Thoracic aorta (tissue), 2 donors: Measurements from ENCODE around the gene CHST10. TPM values are rescaled to one million over a fixed set of nuclear protein-coding genes. Genes with fewer than 3 reads are reported as not detected.

Source experiments
- ATAC-seq: fragments of 150-250 bp; one replicate; pipeline ENCODE4 v1.8.0; 2017; ENCODE audit warnings: low read depth; ENCODE audit not compliant: insufficient number of reproducible peaks, low FRiP score
- DNase-seq: peaks from one replicate; pipeline ENCODE4 v3.0.0-alpha.2; 2020; ENCODE audit warnings: low spot score
- H3K27ac ChIP-seq, 2 donors: fragments of 200-600 bp; sonication (generic); 1 replicate in 1 of 2; 2 replicates in 1 of 2; pipeline ENCODE4 v1.5.1; 2016; ENCODE audit warnings: mild to moderate bottlenecking in 2 of 2, moderate library complexity in 2 of 2
- H3K27me3 ChIP-seq: fragments of 200-600 bp; sonication (generic); replicated peaks from 2 replicates; pipeline ENCODE4 v1.6.0; 2016; ENCODE audit warnings: mild to moderate bottlenecking; ENCODE audit not compliant: insufficient read depth
- H3K36me3 ChIP-seq: fragments of 200-600 bp; sonication (generic); one replicate; pipeline ENCODE4 v1.5.1; 2016
- H3K4me1 ChIP-seq, 2 donors: fragments of 200-600 bp; sonication (generic); 1 replicate in 1 of 2; 2 replicates in 1 of 2; pipeline versions ENCODE4 v1.5.1 to v1.6.0; 2016; ENCODE audit warnings: low read depth in 2 of 2, mild to moderate bottlenecking in 1 of 2; ENCODE audit not compliant: control insufficient read depth in 1 of 2
- H3K4me3 ChIP-seq: fragments of 200-600 bp; sonication (generic); 2 replicates; pipeline ENCODE4 v1.5.1; 2016; ENCODE audit warnings: mild to moderate bottlenecking
- H3K9me3 ChIP-seq: fragments of 200-600 bp; sonication (generic); 2 replicates; pipeline ENCODE4 v1.5.1; 2016
- total RNA-seq, 2 donors: library from RNA; depleted of rRNA; stranded (reverse); fragments of >200 nt; gene quantifications; one replicate each; pipeline versions ENCODE4 v1.1.0 to v1.2.3, GENCODE V29; 2016
- TF ChIP-seq, protein P1 (sequence below): fragments of 200-600 bp; sonication (generic); IDR thresholded peaks from one replicate; pipeline ENCODE4 v1.5.1; 2019; ENCODE audit warnings: antibody characterized with exemption

Gene CHST10
- total RNA-seq, 2 donors from 2014 or later: 4.6 to 8.5 TPM

DNA sequence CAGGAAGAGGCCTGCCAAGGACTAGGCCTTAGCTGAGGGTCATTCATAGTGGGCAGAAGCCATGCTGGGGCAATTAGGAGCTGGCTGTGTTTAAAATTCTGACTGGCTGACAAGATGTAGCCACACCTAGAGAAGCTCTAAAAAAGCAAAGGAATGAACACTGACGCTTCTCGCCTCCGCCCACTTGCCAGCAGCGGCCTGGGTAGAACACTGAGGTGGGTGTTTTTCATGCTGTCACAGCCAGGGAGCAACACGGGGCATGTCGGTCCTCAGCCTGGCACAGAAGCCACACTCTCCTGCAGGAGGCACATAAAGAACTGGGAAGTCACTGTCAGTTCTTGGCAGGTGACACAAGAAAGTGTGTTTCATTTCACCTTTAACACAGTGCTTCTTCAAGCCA lies 10.4 kb downstream of the CHST10 start:
- DNase-seq (no peak), ATAC-seq (no peak)
- Histone ChIP-seq H3K4me3 (no peak overlapping the region), H3K36me3 (peaks cover 20% of the 10 kb centered on the region), H3K27ac (no peak overlapping the region), H3K4me1 (no peaks in the 10 kb centered on the region), H3K9me3 (no peaks in the 10 kb centered on the region), H3K27me3 (no peaks in the 10 kb centered on the region)
- TF ChIP-seq, protein P1, sequence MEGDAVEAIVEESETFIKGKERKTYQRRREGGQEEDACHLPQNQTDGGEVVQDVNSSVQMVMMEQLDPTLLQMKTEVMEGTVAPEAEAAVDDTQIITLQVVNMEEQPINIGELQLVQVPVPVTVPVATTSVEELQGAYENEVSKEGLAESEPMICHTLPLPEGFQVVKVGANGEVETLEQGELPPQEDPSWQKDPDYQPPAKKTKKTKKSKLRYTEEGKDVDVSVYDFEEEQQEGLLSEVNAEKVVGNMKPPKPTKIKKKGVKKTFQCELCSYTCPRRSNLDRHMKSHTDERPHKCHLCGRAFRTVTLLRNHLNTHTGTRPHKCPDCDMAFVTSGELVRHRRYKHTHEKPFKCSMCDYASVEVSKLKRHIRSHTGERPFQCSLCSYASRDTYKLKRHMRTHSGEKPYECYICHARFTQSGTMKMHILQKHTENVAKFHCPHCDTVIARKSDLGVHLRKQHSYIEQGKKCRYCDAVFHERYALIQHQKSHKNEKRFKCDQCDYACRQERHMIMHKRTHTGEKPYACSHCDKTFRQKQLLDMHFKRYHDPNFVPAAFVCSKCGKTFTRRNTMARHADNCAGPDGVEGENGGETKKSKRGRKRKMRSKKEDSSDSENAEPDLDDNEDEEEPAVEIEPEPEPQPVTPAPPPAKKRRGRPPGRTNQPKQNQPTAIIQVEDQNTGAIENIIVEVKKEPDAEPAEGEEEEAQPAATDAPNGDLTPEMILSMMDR: no peak

DNA sequence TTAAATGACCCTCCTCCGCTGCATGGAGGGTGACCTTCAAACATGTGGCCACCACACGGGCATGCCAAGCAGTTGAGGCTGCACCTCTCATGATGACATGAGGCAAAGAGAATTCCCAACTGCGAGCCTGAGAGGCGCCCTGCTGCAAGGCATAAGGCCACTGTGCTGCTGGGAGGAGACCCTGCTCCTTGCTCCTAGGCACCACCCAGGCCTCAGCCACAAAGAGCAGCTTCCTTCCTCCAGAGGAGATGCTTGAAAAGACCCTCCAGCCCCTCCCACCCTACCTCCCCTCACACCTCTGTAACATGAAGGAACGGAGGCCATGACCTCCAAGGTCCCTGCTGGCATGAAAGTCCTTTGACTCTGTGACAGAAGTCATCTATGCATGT lies 11.4 kb downstream of the CHST10 start:
- H3K4me1 ChIP-seq: no peaks in the 10 kb centered on the region
- H3K27me3 ChIP-seq: no peaks in the 10 kb centered on the region
- TF ChIP-seq, protein P1: no peak
- no peak for ATAC-seq
- no peak overlapping the region for H3K4me3 ChIP-seq
- no peak for DNase-seq
- H3K36me3 ChIP-seq: peaks cover 20% of the 10 kb centered on the region
- H3K27ac ChIP-seq: no peak overlapping the region
- no peaks in the 10 kb centered on the region for H3K9me3 ChIP-seq

DNA sequence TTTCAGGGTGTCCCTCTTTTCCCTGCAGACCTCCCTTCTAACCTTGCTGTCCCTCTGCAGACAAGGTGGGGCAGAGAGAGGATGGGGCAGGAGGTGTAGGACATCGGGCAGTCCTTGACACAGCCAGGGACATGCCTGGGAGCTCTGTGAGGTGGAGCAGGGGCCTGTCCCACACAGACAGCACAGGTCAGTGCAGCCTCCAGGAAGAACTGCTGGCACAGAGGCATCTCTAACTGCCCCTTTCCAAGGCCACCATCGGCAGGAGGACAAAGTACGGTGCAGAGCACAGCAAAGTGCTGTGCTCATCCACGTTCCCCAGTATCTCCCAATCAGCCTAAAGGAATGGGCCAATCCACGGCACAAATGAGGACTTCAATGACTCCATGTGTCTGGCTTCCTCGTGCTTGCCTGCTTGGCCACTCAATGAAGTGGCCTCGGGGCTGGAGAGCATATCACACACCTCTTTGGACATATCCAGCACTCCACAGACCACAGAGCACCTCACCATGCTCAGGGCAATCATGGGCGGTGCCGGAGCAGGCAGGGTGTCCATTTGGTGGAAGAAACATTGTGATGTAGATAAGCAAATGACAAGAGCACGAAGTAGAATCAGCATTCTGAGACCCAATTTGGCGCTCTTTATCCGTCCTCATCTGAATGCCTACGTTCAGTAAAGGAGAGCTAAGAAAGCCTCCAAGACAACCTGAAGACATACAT lies 11.9 kb downstream of the CHST10 start:
- Histone ChIP-seq H3K9me3 (no peaks in the 10 kb centered on the region), H3K36me3 (peaks cover 20% of the 10 kb centered on the region), H3K4me3 (no peak overlapping the region), H3K4me1 (no peaks in the 10 kb centered on the region), H3K27ac (no peak overlapping the region), H3K27me3 (no peaks in the 10 kb centered on the region)
- no peak for DNase-seq
- ATAC-seq: no peak
- TF ChIP-seq, protein P1: no peak

DNA sequence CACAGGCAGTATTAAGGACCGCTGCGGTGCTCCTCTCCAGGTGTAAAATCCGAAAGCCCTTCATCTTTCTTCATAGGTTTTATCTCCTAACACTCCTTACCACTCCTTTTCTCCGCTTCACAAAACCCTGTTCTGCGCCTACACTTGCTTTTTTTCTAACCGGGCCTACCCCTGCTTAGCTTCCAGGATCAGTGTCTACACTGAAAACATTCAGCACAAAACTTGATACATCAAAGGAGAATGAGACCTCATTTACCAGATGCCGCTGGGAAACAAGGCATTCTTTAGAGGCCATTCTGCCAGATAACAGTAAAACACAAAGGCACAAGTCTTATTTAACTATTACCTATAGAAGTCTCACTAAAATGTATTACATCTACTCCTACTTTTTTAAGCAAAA lies 13.1 kb downstream of the CHST10 start:
- H3K36me3 ChIP-seq: peaks cover 20% of the 10 kb centered on the region

DNA sequence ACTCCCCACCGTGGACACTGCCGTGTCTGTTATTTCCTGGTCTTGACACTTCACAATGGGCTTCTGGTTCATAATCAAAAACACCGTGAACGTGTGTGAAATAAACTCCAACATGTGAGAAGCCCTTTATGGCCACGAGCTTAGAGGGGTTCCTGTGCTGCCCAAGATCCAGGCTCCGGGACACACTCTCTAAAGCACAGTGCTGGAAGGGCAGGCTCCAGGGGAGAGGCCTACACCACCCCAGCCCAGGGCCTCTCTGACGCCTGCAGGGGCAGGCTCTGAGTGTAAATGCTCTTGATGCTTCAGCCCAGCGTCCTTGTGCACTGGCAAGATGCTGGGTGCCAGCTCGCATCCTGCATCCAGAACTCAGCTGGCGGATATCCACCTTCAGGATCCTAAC lies 13.7 kb downstream of the CHST10 start:
- H3K27me3 ChIP-seq: no peaks in the 10 kb centered on the region
- TF ChIP-seq, protein P1: no peak
- no peak overlapping the region for H3K4me3 ChIP-seq
- no peak overlapping the region for H3K27ac ChIP-seq
- DNase-seq: no peak
- H3K4me1 ChIP-seq: no peaks in the 10 kb centered on the region
- peaks cover 20% of the 10 kb centered on the region for H3K36me3 ChIP-seq
- H3K9me3 ChIP-seq: no peaks in the 10 kb centered on the region
- no peak for ATAC-seq

More for the DNA sequence above, 13.1 kb downstream of the CHST10 start:
- no peaks in the 10 kb centered on the region for H3K4me1 ChIP-seq
- no peak for DNase-seq
- no peak overlapping the region for H3K4me3 ChIP-seq
- TF ChIP-seq, protein P1: no peak
- ATAC-seq: no peak
- H3K27me3 ChIP-seq: no peaks in the 10 kb centered on the region
- H3K9me3 ChIP-seq: no peaks in the 10 kb centered on the region
- H3K27ac ChIP-seq: no peak overlapping the region
